Keratinocyte (primary cell): ENCODE data around the gene TMEM176B. TPM values are rescaled to one million over a fixed set of nuclear protein-coding genes. Genes with fewer than 3 reads are reported as not detected.

ENCODE experiments used
- DNase-seq: peaks from one replicate; pipeline ENCODE4 v3.0.0-alpha.2; 2011; ENCODE audit warnings: low read depth, missing footprints, low spot score
- FAIRE-seq: peaks from 2 replicates; lab custom pipeline; 2011; peaks lifted over from hg19 to GRCh38; lab: Jason Lieb, UNC
- H2AFZ ChIP-seq: 2 replicates; pipeline ENCODE4 v1.6.0; 2012; ENCODE audit warnings: low read length, control low read depth, inconsistent platforms; ENCODE audit not compliant: control insufficient read depth
- H3K27ac ChIP-seq: 2 replicates; pipeline ENCODE4 v1.5.1; 2011; ENCODE audit warnings: low read length; ENCODE audit not compliant: control insufficient read depth, insufficient read depth
- H3K27me3 ChIP-seq: 3 replicates; pipeline ENCODE4 v1.6.0; 2011; ENCODE audit warnings: low read length; ENCODE audit not compliant: control insufficient read depth, insufficient read depth; ENCODE audit errors: extremely low read depth
- H3K36me3 ChIP-seq, 2 experiments: 2 replicates in 1 of 2; 3 replicates in 1 of 2; pipeline ENCODE4 v1.5.1; 2011; ENCODE audit warnings: low read length in 2 of 2, mild to moderate bottlenecking in 1 of 2; ENCODE audit not compliant: control insufficient read depth in 2 of 2, insufficient read depth in 2 of 2; ENCODE audit errors: extremely low read depth in 1 of 2
- H3K4me1 ChIP-seq: 3 replicates; pipeline ENCODE4 v1.5.1; 2011; ENCODE audit warnings: low read length; ENCODE audit not compliant: control insufficient read depth, insufficient read depth; ENCODE audit errors: extremely low read depth
- H3K4me2 ChIP-seq: 3 replicates; pipeline ENCODE4 v1.6.0; 2011; ENCODE audit warnings: low read depth, low read length; ENCODE audit not compliant: control insufficient read depth, insufficient read depth; ENCODE audit errors: extremely low read depth
- H3K4me3 ChIP-seq, 3 experiments: fragments of 200-600 bp in 1 of 3; sonication (generic) in 1 of 3; 2 replicates in 2 of 3; 3 replicates in 1 of 3; pipeline ENCODE4 v1.5.1; 2011 to 2016; ENCODE audit warnings: low read length in 3 of 3, mild to moderate bottlenecking in 3 of 3, control low read depth in 2 of 3, inconsistent platforms in 1 of 3, low read depth in 1 of 3, mixed read lengths in 1 of 3, mixed run types in 1 of 3, moderate library complexity in 1 of 3; ENCODE audit not compliant: control insufficient read depth in 2 of 3, insufficient read depth in 2 of 3; ENCODE audit errors: extremely low read depth in 1 of 3
- H3K79me2 ChIP-seq: 2 replicates; pipeline ENCODE4 v1.6.0; 2012; ENCODE audit warnings: low read length; ENCODE audit not compliant: control insufficient read depth, insufficient read depth
- H3K9ac ChIP-seq: 3 replicates; pipeline ENCODE4 v1.6.0; 2011; ENCODE audit warnings: low read length; ENCODE audit not compliant: control insufficient read depth, insufficient read depth; ENCODE audit errors: extremely low read depth
- H3K9me1 ChIP-seq: 3 replicates; pipeline ENCODE4 v1.6.0; 2011; ENCODE audit warnings: low read length; ENCODE audit not compliant: control insufficient read depth, insufficient read depth; ENCODE audit errors: extremely low read depth
- H3K9me3 ChIP-seq: 2 replicates; pipeline ENCODE4 v1.5.1; 2012; ENCODE audit warnings: low read depth, low read length; ENCODE audit not compliant: control insufficient read depth
- H4K20me1 ChIP-seq: 3 replicates; pipeline ENCODE4 v1.6.0; 2011; ENCODE audit warnings: low read length; ENCODE audit not compliant: control insufficient read depth, insufficient read depth; ENCODE audit errors: extremely low read depth
- CTCF ChIP-seq, 3 experiments: IDR thresholded peaks in 1 of 3; conservative IDR thresholded peaks in 1 of 3; optimal IDR thresholded peaks in 1 of 3; 2 replicates in 2 of 3; 3 replicates in 1 of 3; pipeline versions ENCODE3 to v1.5.1; 2011; ENCODE audit warnings: low read length in 3 of 3, mild to moderate bottlenecking in 3 of 3, moderate library complexity in 2 of 3, control low read depth in 1 of 3, inconsistent platforms in 1 of 3; ENCODE audit not compliant: insufficient read depth in 2 of 3; ENCODE audit errors: extremely low read depth in 1 of 3
- EZH2 ChIP-seq: IDR thresholded peaks from one replicate; pipeline ENCODE4 v1.6.1; 2012; ENCODE audit warnings: inconsistent platforms, mild to moderate bottlenecking, low read length, moderate library complexity
- dilution Hi-C: fragments of 300-500 bp; cut with MboI; formaldehyde crosslinking; loops from one replicate; pipeline ENCODE4 v1.7.0; 2020; ENCODE audit warnings: low sequenced_read_pairs; ENCODE audit not compliant: extremely low pct_ligation_motif_present
- polyA plus RNA-seq, 5 experiments: library from polyadenylated mRNA; depleted of rRNA in 3 of 5; stranded (reverse) in 3 of 5; stranded (forward) in 1 of 5; unstranded in 1 of 5; fragments of >200 nt; gene quantifications; 1 replicate in 1 of 5; 2 replicates in 3 of 5; 3 replicates in 1 of 5; pipeline versions ENCODE4 v1.2.1 to v1.2.3, GENCODE V29; 2011 to 2012; ENCODE audit warnings: missing spikeins in 2 of 5, low read depth in 1 of 5, low replicate concordance in 1 of 5

The TMEM176B gene
- polyA plus RNA-seq, 1 donor (not counting 4 experiments of a cell fraction or from before 2014, with no cell fraction given) = not detected

GRCh38 chr7:150787321-150788281 is 12.6 kb downstream of the TMEM176B start:
- FAIRE-seq = no peak
- dilution Hi-C loops = no loop called here

GRCh38 chr7:150784954-150785353 is 15.2 kb downstream of the TMEM176B start:
- no peak overlapping the region for H2AFZ ChIP-seq
- no peak overlapping the region for H3K4me2 ChIP-seq
- H3K9me3 ChIP-seq = no peaks in the 10 kb centered on the region
- H3K27me3 ChIP-seq = peaks cover 10% of the 10 kb centered on the region
- FAIRE-seq (no peak), DNase-seq (no peak)
- H3K9ac ChIP-seq = no peak overlapping the region
- H3K36me3 ChIP-seq = no peaks in the 10 kb centered on the region
- no peak overlapping the region for H3K27ac ChIP-seq
- H3K79me2 ChIP-seq = no peaks in the 10 kb centered on the region
- H3K9me1 ChIP-seq = no peaks in the 10 kb centered on the region
- no peaks in the 10 kb centered on the region for H3K4me1 ChIP-seq
- dilution Hi-C loops = no loop called here
- no peak overlapping the region for H3K4me3 ChIP-seq
- TF ChIP-seq CTCF (optimal IDR thresholded peaks at IDR 0.05 in 1 of 3, IDR thresholded peaks at IDR 0.05 in 1 of 3, conservative IDR thresholded peaks at IDR 0.05 in 1 of 3; ENCODE audit: extremely low read depth in 1 of 3, insufficient read depth in 2 of 3, low read length in 3 of 3) (no peak), EZH2 (no peak)
- H4K20me1 ChIP-seq = no peaks in the 10 kb centered on the region

More at GRCh38 chr7:150787321-150788281, 12.6 kb downstream of the TMEM176B start:
- no peak overlapping the region for H3K4me2 ChIP-seq
- no peaks in the 10 kb centered on the region for H3K9me3 ChIP-seq
- no peaks in the 10 kb centered on the region for H3K9me1 ChIP-seq
- no peaks in the 10 kb centered on the region for H3K79me2 ChIP-seq
- no peak overlapping the region for H3K27ac ChIP-seq
- no peak overlapping the region for H3K4me3 ChIP-seq
- TF ChIP-seq EZH2 = no peak
- peak in 1 of 3 experiments; percentile 10 for TF ChIP-seq CTCF (optimal IDR thresholded peaks at IDR 0.05 in 1 of 3, IDR thresholded peaks at IDR 0.05 in 1 of 3, conservative IDR thresholded peaks at IDR 0.05 in 1 of 3; ENCODE audit: extremely low read depth in 1 of 3, insufficient read depth in 2 of 3, low read length in 3 of 3)
- no peaks in the 10 kb centered on the region for H4K20me1 ChIP-seq
- H3K27me3 ChIP-seq = peaks cover 10% of the 10 kb centered on the region
- no peak overlapping the region for H2AFZ ChIP-seq
- H3K4me1 ChIP-seq = no peaks in the 10 kb centered on the region
- DNase-seq = no peak
- no peaks in the 10 kb centered on the region for H3K36me3 ChIP-seq
- no peak overlapping the region for H3K9ac ChIP-seq
